Activated gamma-delta T cell treated with anti-CD3 and anti-CD28 coated beads, Interleukin-2, amount 50 U/mL, for 16 hours (primary cell): ENCODE measurements around the gene TPI1.
"Not testable (repeated sequence)": the region's sequence is repeated elsewhere in the genome, so short reads cannot be mapped to it uniquely, and the experiment has no call there.

Experiments used
- DNase-seq: peaks from one replicate; pipeline ENCODE4 v3.0.0-alpha.2; 2020; ENCODE audit warnings: low read depth

TPI1 gene

GRCh38 chr12:6869049-6870021 lies 2.0 kb downstream of the TPI1 start:
- peak; percentile 80 for DNase-seq

- DNase-seq: not testable (repeated sequence)
Observed at GRCh38 chr12:6870304-6870703, 3.0 kb downstream of the TPI1 start.

- no peak for DNase-seq
Observed at GRCh38 chr12:6871052-6871957, 4.0 kb downstream of the TPI1 start.

GRCh38 chr12:6872073-6873048 lies 5.0 kb downstream of the TPI1 start:
- DNase-seq: peak; percentile 71

GRCh38 chr12:6873094-6874014 lies 6.0 kb downstream of the TPI1 start, which contains the start of gene SPSB2:
Gene SPSB2, minus strand, starts transcription at chr12:6873303. Its CDS starts 402 bp downstream, at chr12:6872901.
- DNase-seq: peak; percentile 99

GRCh38 chr12:6874015-6874368 lies 6.7 kb downstream of the TPI1 start:
- not testable (repeated sequence) for DNase-seq

- DNase-seq: not testable (repeated sequence)
Observed at GRCh38 chr12:6879824-6880223, 12.5 kb downstream of the TPI1 start.

GRCh38 chr12:6883252-6883651 lies 15.9 kb downstream of the TPI1 start:
- DNase-seq: no peak

GRCh38 chr12:6883683-6884082 lies 16.4 kb downstream of the TPI1 start:
- DNase-seq: no peak

GRCh38 chr12:6884539-6884938 lies 17.2 kb downstream of the TPI1 start:
- no peak for DNase-seq

- DNase-seq: not testable (repeated sequence)
Observed at GRCh38 chr12:6886206-6886999, 19.1 kb downstream of the TPI1 start.

GRCh38 chr12:6887460-6887859 lies 20.1 kb downstream of the TPI1 start:
- DNase-seq: no peak

- DNase-seq: no peak
Observed at GRCh38 chr12:6888360-6888759, 21.0 kb downstream of the TPI1 start.

GRCh38 chr12:6888794-6889193 lies 21.5 kb downstream of the TPI1 start:
- DNase-seq: not testable (repeated sequence)

- DNase-seq: not testable (repeated sequence)
Observed at GRCh38 chr12:6889775-6890573, 22.6 kb downstream of the TPI1 start.

- peak; percentile 98 for DNase-seq
Observed at GRCh38 chr12:6890789-6891645, 23.7 kb downstream of the TPI1 start.

GRCh38 chr12:6891646-6892001 lies 24.3 kb downstream of the TPI1 start:
- DNase-seq: no peak

GRCh38 chr12:6892683-6893082 lies 25.4 kb downstream of the TPI1 start:
- not testable (repeated sequence) for DNase-seq
